SU-DHL-6 (cell line): ENCODE results near the gene TMEM50B.

Experiments used
- H2AFZ ChIP-seq: fragments of 200-600 bp; sonication (generic); 2 replicates; pipeline ENCODE4 v1.6.1; 2014; ENCODE audit warnings: low read depth, mild to moderate bottlenecking, moderate library complexity, mixed read lengths, antibody characterized with exemption, low read length; ENCODE audit not compliant: severe bottlenecking
- H3F3A ChIP-seq: fragments of 200-600 bp; shearing (Covaris generic); 2 replicates; pipeline ENCODE4 v1.6.0; 2016; ENCODE audit warnings: antibody characterized with exemption, mild to moderate bottlenecking; ENCODE audit not compliant: insufficient read depth
- H3K27ac ChIP-seq: fragments of 200-600 bp; sonication (generic); 2 replicates; pipeline ENCODE4 v1.5.1; 2016; ENCODE audit warnings: low read depth, mild to moderate bottlenecking, low read length, moderate library complexity, mixed read lengths
- H3K27me3 ChIP-seq: fragments of 200-600 bp; sonication (generic), shearing (Covaris generic); 2 replicates; pipeline ENCODE4 v1.6.0; 2014; ENCODE audit warnings: mild to moderate bottlenecking, low read length
- H3K36me3 ChIP-seq: fragments of 200-600 bp; sonication (generic); 2 replicates; pipeline ENCODE4 v1.6.1; 2014; ENCODE audit warnings: mild to moderate bottlenecking, low read length, mixed read lengths
- H3K4me2 ChIP-seq: fragments of 300-600, 200-600 bp; shearing (Covaris generic), sonication (generic); 2 replicates; pipeline ENCODE4 v1.6.0; 2014; ENCODE audit warnings: low read length, low read depth, mild to moderate bottlenecking; ENCODE audit not compliant: poor library complexity, severe bottlenecking
- H3K4me3 ChIP-seq: fragments of 200-600 bp; sonication (generic); 2 replicates; pipeline ENCODE4 v1.5.1; 2014; ENCODE audit warnings: antibody characterized with exemption, low read length, mild to moderate bottlenecking, mixed read lengths; ENCODE audit not compliant: insufficient read depth, poor library complexity, severe bottlenecking
- H3K79me2 ChIP-seq: fragments of 200-600 bp; sonication (generic); 2 replicates; pipeline ENCODE4 v1.6.1; 2014; ENCODE audit warnings: mild to moderate bottlenecking, low read length, moderate library complexity; ENCODE audit not compliant: insufficient read depth
- H3K9ac ChIP-seq: fragments of 200-600 bp; sonication (generic); 2 replicates; pipeline ENCODE4 v1.7.0; 2014; ENCODE audit warnings: mild to moderate bottlenecking, low read length
- H3K9me2 ChIP-seq: fragments of 200-600 bp; sonication (generic); replicated peaks from 2 replicates; pipeline ENCODE4 v1.6.1; 2014; ENCODE audit warnings: low read length; ENCODE audit not compliant: insufficient read depth
- H3K9me3 ChIP-seq: fragments of 200-600 bp; sonication (generic); 2 replicates; pipeline ENCODE4 v1.6.1; 2014; ENCODE audit warnings: low read length, mixed read lengths; ENCODE audit not compliant: insufficient read depth
- H4K20me1 ChIP-seq: fragments of 200-600 bp; sonication (generic); 2 replicates; pipeline ENCODE4 v1.6.1; 2014; ENCODE audit warnings: low read depth, mild to moderate bottlenecking, antibody characterized with exemption, low read length, moderate library complexity, mixed read lengths
- EZH2phosphoT487 ChIP-seq: fragments of 200-600 bp; sonication (generic), shearing (Covaris generic); conservative IDR thresholded peaks from 2 replicates; pipeline ENCODE4 v1.6.1; 2018; ENCODE audit warnings: mild to moderate bottlenecking, antibody characterized with exemption, low read length, moderate library complexity, mixed read lengths
- TF ChIP-seq, protein P1 (sequence below): fragments of 200-600 bp; sonication (generic); IDR thresholded peaks from one replicate; pipeline ENCODE4 v1.5.1; 2017; ENCODE audit warnings: antibody characterized with exemption, mild to moderate bottlenecking, low read length, moderate library complexity; ENCODE audit not compliant: insufficient read depth, poor library complexity, severe bottlenecking

The TMEM50B gene

DNA sequence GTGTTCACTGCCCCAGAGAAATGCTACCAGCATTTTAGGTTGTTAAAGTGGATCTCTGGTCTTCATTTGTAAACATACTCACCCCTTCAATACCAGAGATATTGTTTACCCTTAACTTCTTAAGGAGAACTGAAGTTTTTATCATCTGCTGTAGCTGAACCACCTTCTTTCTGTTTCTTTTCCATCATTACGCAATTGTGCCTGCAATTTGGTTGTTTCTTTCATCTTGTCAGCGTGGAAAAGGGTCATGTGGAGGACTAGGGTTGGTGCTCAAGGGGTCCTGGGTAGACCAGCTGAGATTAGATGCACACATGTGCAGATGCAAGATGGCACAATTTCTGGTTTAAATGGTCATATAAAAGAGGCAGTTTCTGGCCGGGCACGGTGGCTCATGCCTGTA, 39.1 kb upstream of the TMEM50B start:
- no peaks in the 10 kb centered on the region for H3K9me2 ChIP-seq
- H4K20me1 ChIP-seq: no peaks in the 10 kb centered on the region
- H3K4me3 ChIP-seq: no peak overlapping the region
- no peak overlapping the region for H3K9ac ChIP-seq
- H2AFZ ChIP-seq: no peak overlapping the region
- H3K9me3 ChIP-seq: no peaks in the 10 kb centered on the region
- TF ChIP-seq EZH2phosphoT487: no peak
- TF ChIP-seq, protein P1, sequence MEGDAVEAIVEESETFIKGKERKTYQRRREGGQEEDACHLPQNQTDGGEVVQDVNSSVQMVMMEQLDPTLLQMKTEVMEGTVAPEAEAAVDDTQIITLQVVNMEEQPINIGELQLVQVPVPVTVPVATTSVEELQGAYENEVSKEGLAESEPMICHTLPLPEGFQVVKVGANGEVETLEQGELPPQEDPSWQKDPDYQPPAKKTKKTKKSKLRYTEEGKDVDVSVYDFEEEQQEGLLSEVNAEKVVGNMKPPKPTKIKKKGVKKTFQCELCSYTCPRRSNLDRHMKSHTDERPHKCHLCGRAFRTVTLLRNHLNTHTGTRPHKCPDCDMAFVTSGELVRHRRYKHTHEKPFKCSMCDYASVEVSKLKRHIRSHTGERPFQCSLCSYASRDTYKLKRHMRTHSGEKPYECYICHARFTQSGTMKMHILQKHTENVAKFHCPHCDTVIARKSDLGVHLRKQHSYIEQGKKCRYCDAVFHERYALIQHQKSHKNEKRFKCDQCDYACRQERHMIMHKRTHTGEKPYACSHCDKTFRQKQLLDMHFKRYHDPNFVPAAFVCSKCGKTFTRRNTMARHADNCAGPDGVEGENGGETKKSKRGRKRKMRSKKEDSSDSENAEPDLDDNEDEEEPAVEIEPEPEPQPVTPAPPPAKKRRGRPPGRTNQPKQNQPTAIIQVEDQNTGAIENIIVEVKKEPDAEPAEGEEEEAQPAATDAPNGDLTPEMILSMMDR: no peak
- no peak overlapping the region for H3K4me2 ChIP-seq
- peaks cover 42% of the 10 kb centered on the region for H3K36me3 ChIP-seq
- no peak overlapping the region for H3K27ac ChIP-seq
- no peaks in the 10 kb centered on the region for H3K27me3 ChIP-seq
- H3F3A ChIP-seq: peaks cover 3% of the 10 kb centered on the region; the same call in 1 of the 2 replicates
- H3K79me2 ChIP-seq: no peaks in the 10 kb centered on the region

DNA sequence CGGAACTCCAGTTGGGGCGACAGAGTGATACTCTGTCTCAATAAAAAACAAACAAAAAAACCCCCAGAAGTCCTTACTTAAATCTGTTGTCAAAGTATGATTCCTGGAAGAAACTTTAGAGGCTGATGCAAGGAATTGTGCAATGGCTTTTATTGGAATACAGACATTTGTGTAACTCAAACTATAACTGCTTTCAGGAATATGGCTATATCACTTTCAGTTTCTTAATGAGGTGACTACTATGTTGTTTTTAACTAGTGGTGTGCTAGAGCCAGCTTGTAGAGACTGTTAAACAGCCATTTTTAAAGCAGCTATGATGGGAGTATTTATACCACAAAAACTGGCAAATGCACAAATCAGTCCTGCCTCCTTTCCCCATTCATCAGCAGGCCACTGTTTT, 34.5 kb upstream of the TMEM50B start:
- TF ChIP-seq, protein P1: no peak
- no peak for TF ChIP-seq EZH2phosphoT487
- no peaks in the 10 kb centered on the region for H3K9me3 ChIP-seq

DNA sequence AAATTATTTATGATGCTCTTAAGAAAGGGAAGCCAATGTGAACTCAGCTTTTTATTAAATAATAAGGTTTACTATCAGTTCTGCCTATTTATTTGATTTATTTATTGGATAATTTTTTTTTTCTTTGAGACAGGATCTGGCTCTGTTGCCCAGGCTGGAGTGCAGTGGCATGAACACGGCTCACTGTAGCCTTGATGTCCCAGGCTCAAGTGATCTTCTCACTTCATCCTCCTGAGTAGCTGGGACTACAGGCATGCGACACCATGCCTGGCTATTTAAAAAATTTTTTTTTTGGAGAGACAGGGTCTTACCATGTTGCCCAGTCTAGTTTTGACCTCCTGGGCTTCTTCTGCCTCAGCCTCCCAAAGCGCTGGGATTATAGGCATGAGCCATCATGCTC, 32.7 kb upstream of the TMEM50B start:
- no peak overlapping the region for H3K4me2 ChIP-seq

More for the DNA sequence above, 34.5 kb upstream of the TMEM50B start:
- Histone ChIP-seq H3K79me2 (no peaks in the 10 kb centered on the region), H2AFZ (no peak overlapping the region), H4K20me1 (no peaks in the 10 kb centered on the region), H3K9ac (no peak overlapping the region), H3K4me3 (no peak overlapping the region), H3F3A (no peaks in the 10 kb centered on the region; the same call in 1 of the 2 replicates), H3K27ac (no peak overlapping the region), H3K36me3 (peaks cover 32% of the 10 kb centered on the region), H3K4me2 (no peak overlapping the region), H3K27me3 (no peaks in the 10 kb centered on the region), H3K9me2 (no peaks in the 10 kb centered on the region)

More for the DNA sequence above, 32.7 kb upstream of the TMEM50B start:
- H4K20me1 ChIP-seq: no peaks in the 10 kb centered on the region
- H2AFZ ChIP-seq: no peak overlapping the region
- no peak for TF ChIP-seq EZH2phosphoT487
- TF ChIP-seq, protein P1: no peak
- H3K4me3 ChIP-seq: no peak overlapping the region
- H3F3A ChIP-seq: peaks cover 3% of the 10 kb centered on the region; the same call in 1 of the 2 replicates
- no peaks in the 10 kb centered on the region for H3K9me2 ChIP-seq
- no peak overlapping the region for H3K9ac ChIP-seq
- H3K27me3 ChIP-seq: no peaks in the 10 kb centered on the region
- H3K36me3 ChIP-seq: peaks cover 41% of the 10 kb centered on the region
- no peak overlapping the region for H3K27ac ChIP-seq
- no peaks in the 10 kb centered on the region for H3K79me2 ChIP-seq
- H3K9me3 ChIP-seq: no peaks in the 10 kb centered on the region
